ENCODE measurements around the gene GARS1. TPM values are rescaled to one million over a fixed set of nuclear protein-coding genes. Genes with fewer than 3 reads are reported as not detected.

The GARS1 gene
- total RNA-seq, 3 donors from 2014 or later (not counting 1 experiment from before 2014, with no cell fraction given) = 80.2 to 107 (median 92.4) TPM

DNA sequence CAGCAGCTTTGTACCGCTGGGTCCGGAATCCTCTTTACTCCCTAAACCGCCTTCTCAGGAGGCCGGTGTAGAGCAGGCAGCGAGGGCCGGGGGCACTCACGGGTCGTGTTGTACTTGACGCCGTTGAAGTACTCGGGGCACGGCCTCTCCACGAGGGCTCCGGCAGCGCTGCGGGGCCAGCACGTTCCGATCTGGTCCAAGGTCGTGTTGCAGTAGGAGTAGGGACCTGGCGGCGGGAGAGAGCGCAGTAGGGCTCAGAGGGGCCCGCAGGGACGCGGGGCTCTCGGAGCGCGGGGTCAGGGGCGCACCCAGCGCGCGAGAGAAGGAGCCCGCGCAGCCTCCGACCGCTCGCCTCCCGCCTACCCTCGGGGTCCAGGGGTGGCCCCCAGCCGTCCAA lies 87.1 kb downstream of the GARS1 start:
- ATAC-seq = peak; percentile 2 to 16 (median 6)

DNA sequence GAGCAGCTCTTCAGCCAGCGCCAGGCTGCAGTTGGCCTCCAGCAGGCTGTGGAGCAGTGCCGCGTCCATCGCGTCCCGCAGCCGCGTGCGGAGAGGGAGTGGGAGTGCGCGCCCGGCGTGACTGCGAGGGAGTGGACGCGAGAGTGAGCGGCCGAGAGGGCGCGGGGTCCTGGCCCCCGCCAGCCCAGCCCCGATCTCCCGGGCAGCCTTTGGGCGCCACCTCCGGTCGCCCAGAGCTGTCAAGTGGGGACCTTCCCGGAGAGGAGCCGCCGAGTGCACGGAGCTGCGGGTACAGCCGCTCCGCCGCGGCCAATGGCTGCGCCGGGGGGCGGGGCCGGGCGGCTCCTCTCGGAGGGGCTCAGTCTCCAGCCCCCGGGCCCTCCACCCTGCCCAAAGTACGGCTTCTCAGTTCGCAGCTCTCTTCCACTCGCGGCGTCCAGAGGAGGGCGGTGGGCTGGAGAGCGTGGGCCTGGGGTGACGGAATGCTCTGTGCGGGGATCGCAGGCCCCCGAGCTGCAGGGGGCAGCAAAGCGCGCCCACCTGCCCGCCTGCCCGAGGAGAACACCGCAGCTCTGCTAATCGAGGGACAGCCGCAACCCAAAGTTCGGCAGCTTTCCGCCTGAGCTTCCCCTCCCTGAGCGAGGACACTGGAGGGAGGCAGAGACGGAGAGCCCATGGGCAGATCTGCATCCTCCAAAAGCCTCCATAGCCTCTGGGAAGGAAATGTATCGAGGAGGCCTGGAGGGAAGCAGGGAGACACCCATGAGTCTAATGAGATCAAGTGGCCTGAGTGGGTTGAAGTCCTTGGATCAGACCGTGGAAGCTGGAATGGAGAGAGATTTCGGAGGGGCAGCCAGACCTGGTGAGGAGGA lies 87.8 kb downstream of the GARS1 start, which contains the start of gene CRHR2:
CRHR2 (minus strand) TSS at position 245 of the 872 bp plus-strand sequence; CDS start at position 69, 176 bp downstream.
- peaks cover 12 to 15% of the 10 kb centered on the region in 2 donors for H3K4me1 Mint-ChIP-seq
- peak; percentile 24 to 59 for DNase-seq
- H3K36me3 Mint-ChIP-seq = no peaks in the 10 kb centered on the region
- H3K9me3 Mint-ChIP-seq = no peaks in the 10 kb centered on the region
- ATAC-seq = peak; percentile 56 to 89 (median 86)
- H3K27ac Mint-ChIP-seq = peak within 1 kb of the TSS in 1 of 2 donors; percentile 61
- Histone ChIP-seq H3K4me3 (ENCODE audit: low read length) (peak within 1 kb of the TSS; percentile 17), H3K9me3 (ENCODE audit: control insufficient read depth, insufficient read depth, low read length) (no peaks in the 10 kb centered on the region), H3K27me3 (ENCODE audit: control insufficient read depth, insufficient read depth, low read length) (peaks cover 19% of the 10 kb centered on the region), H3K4me1 (ENCODE audit: control insufficient read depth, insufficient read depth, low read length) (peaks cover 15% of the 10 kb centered on the region), H3K27ac (ENCODE audit: low read length) (no peak within 1 kb of the TSS), H3K36me3 (ENCODE audit: control insufficient read depth, insufficient read depth, low read length) (no peaks in the 10 kb centered on the region)
- 5% methylated on average over 67 of the region's 67 CpGs for WGBS (ENCODE audit: insufficient coverage)
- H3K27me3 Mint-ChIP-seq (ENCODE audit: low read depth in 2 of 2) = peaks cover 48 to 53% of the 10 kb centered on the region in 2 donors
- H3K4me3 Mint-ChIP-seq = peak within 1 kb of the TSS; percentile 82
- TF ChIP-seq, protein P1, sequence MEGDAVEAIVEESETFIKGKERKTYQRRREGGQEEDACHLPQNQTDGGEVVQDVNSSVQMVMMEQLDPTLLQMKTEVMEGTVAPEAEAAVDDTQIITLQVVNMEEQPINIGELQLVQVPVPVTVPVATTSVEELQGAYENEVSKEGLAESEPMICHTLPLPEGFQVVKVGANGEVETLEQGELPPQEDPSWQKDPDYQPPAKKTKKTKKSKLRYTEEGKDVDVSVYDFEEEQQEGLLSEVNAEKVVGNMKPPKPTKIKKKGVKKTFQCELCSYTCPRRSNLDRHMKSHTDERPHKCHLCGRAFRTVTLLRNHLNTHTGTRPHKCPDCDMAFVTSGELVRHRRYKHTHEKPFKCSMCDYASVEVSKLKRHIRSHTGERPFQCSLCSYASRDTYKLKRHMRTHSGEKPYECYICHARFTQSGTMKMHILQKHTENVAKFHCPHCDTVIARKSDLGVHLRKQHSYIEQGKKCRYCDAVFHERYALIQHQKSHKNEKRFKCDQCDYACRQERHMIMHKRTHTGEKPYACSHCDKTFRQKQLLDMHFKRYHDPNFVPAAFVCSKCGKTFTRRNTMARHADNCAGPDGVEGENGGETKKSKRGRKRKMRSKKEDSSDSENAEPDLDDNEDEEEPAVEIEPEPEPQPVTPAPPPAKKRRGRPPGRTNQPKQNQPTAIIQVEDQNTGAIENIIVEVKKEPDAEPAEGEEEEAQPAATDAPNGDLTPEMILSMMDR (IDR thresholded peaks at IDR 0.05) = peak; percentile 30
- intact Hi-C loops (cut with micrococcal nuclease) = loop anchor here (5.0 kb wide), 1 partner anchor 60 kb away; no protein-coding TSS in a partner anchor

More for the DNA sequence above, 87.1 kb downstream of the GARS1 start:
- Mint-ChIP-seq H3K36me3 (no peaks in the 10 kb centered on the region), H3K27me3 (ENCODE audit: low read depth in 2 of 2) (peaks cover 54 to 57% of the 10 kb centered on the region in 2 donors), H3K27ac (peak overlapping the region in 1 of 2 donors; percentile 61), H3K4me3 (peak overlapping the region; percentile 82), H3K9me3 (no peaks in the 10 kb centered on the region), H3K4me1 (peaks cover 12 to 15% of the 10 kb centered on the region in 2 donors)
- 3% methylated on average over 40 of the region's 40 CpGs for WGBS (ENCODE audit: insufficient coverage)
- peaks cover 19% of the 10 kb centered on the region for H3K27me3 ChIP-seq (ENCODE audit: control insufficient read depth, insufficient read depth, low read length)
- intact Hi-C loops (cut with micrococcal nuclease) = loop anchor here (5.0 kb wide), 1 partner anchor 60 kb away; no protein-coding TSS in a partner anchor
- H3K9me3 ChIP-seq (ENCODE audit: control insufficient read depth, insufficient read depth, low read length) = no peaks in the 10 kb centered on the region
- TF ChIP-seq, protein P1 (IDR thresholded peaks at IDR 0.05) = no peak
- no peak overlapping the region for H3K4me3 ChIP-seq (ENCODE audit: low read length)
- no peak overlapping the region for H3K27ac ChIP-seq (ENCODE audit: low read length)
- DNase-seq = peak in 1 of 2 donors; percentile 7
- H3K4me1 ChIP-seq (ENCODE audit: control insufficient read depth, insufficient read depth, low read length) = peaks cover 15% of the 10 kb centered on the region
- H3K36me3 ChIP-seq (ENCODE audit: control insufficient read depth, insufficient read depth, low read length) = no peaks in the 10 kb centered on the region

DNA sequence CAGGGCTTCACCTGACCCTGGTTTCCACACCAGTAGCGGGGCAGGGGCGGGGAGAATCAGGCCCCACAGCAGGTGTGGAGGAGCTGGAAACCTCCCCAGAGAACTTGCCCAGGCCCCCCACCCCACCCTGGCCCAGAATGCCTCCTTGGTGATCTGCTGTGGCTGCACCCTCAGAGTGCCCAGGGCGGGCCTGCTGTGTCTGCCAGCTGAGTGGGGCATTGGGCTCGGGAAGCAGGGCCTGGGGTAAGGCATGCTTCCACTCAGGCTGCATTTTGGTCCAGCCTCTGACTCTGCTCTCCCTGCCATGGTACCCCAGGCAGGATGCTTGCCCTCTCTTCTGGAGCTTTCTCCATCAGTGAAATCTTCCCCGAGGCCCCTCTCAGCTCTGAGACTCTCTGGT lies 88.6 kb downstream of the GARS1 start:
- 87% methylated on average over 5 of the region's 5 CpGs for WGBS (ENCODE audit: insufficient coverage)
- H3K27ac Mint-ChIP-seq = no peak overlapping the region
- intact Hi-C loops (cut with micrococcal nuclease) = loop anchor here (5.0 kb wide), 1 partner anchor 59 kb away; no protein-coding TSS in a partner anchor
- no peak for DNase-seq
- Histone ChIP-seq H3K36me3 (ENCODE audit: control insufficient read depth, insufficient read depth, low read length) (no peaks in the 10 kb centered on the region), H3K27me3 (ENCODE audit: control insufficient read depth, insufficient read depth, low read length) (peaks cover 19% of the 10 kb centered on the region), H3K9me3 (ENCODE audit: control insufficient read depth, insufficient read depth, low read length) (no peaks in the 10 kb centered on the region), H3K4me3 (ENCODE audit: low read length) (no peak overlapping the region), H3K4me1 (ENCODE audit: control insufficient read depth, insufficient read depth, low read length) (peaks cover 16% of the 10 kb centered on the region), H3K27ac (ENCODE audit: low read length) (no peak overlapping the region)
- peaks cover 46 to 52% of the 10 kb centered on the region in 2 donors for H3K27me3 Mint-ChIP-seq (ENCODE audit: low read depth in 2 of 2)
- TF ChIP-seq, protein P1 (IDR thresholded peaks at IDR 0.05) = no peak
- ATAC-seq = no peak
- peak overlapping the region; percentile 71 for H3K4me3 Mint-ChIP-seq
- H3K4me1 Mint-ChIP-seq = peaks cover 12 to 15% of the 10 kb centered on the region in 2 donors
- H3K36me3 Mint-ChIP-seq = no peaks in the 10 kb centered on the region
- H3K9me3 Mint-ChIP-seq = no peaks in the 10 kb centered on the region

Other genes starting within 250 kb of the GARS1 start
- gene NOD1, start 116.1 kb upstream of the GARS1 start, total RNA-seq = 10 to 100 TPM; 28.2 to 32.4 (median 31.2) TPM
- gene GGCT, start 90.0 kb upstream of the GARS1 start, total RNA-seq = 10 to 100 TPM in 1 of 3 donors, 1 to 10 TPM in 2; 8.7 to 10.8 (median 9.2) TPM
- not detected for gene CRHR2, start 87.6 kb downstream of the GARS1 start, total RNA-seq
- 1 to 10 TPM in 1 of 3 donors, under 1 TPM in 1, not detected in 1; 0.56 to 1.0 TPM for gene INMT, start 157.3 kb downstream of the GARS1 start, total RNA-seq
- gene MINDY4, start 176.5 kb downstream of the GARS1 start, total RNA-seq = 1 to 10 TPM; 1.1 to 1.7 (median 1.1) TPM